D721Med (cell line): Measurements from ENCODE around the gene HCN2.
"Not testable (repeated sequence)": the region's sequence is repeated elsewhere in the genome, so short reads cannot be mapped to it uniquely, and the experiment has no call there.

Experiments used
- DNase-seq: peaks from one replicate; pipeline ENCODE4 v3.0.0; 2011; ENCODE audit warnings: low spot score; ENCODE audit not compliant: insufficient read length
- FAIRE-seq: peaks from 2 replicates; lab custom pipeline; 2011; peaks lifted over from hg19 to GRCh38; lab: Jason Lieb, UNC
- CTCF ChIP-seq: IDR thresholded peaks from 2 replicates; pipeline ENCODE4 v1.5.1; 2012; ENCODE audit warnings: mild to moderate bottlenecking, control low read depth; ENCODE audit not compliant: insufficient read depth; ENCODE audit errors: missing control alignments

HCN2 gene

GRCh38 chr19:623974-624373, 34.3 kb downstream of the HCN2 start:
- DNase-seq (no peak), FAIRE-seq (no peak)

DNA sequence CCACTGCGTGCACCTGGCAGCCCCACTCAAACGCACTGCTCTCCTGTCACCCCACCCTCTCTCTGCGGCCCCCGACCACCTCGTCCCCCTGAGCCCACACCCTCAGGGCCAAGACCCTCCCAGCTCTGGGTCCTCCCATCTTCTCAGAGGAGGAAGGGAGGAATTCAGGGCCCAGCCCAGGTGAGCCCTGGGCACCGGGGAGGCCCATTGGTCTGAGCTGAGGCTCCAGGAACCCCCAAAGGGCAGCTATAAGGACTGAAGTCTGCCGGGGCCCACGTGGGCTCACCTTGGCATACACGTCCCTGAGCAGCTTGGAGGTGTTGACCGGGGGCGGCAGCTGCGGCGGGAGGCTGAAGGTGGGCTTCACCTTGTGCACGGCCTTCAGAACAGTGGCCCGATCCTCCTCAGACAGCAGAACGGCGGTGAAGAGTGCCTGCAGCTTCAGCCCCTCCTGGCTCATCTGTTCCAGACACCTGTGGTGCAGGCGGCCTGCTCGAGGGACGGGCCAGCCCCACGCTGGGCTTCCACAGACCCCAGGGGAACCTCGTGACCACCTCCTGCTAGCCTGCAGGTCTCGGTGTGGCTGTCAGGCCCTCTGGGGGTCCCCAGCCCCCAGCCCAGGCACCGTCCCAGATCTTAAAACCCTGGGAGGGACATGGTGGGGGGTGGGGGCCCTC, 34.9 kb downstream of the HCN2 start:
- no peak for TF ChIP-seq CTCF
- FAIRE-seq (no peak), DNase-seq (no peak)

More at GRCh38 chr19:623974-624373, 34.3 kb downstream of the HCN2 start:
- no peak for TF ChIP-seq CTCF

DNA sequence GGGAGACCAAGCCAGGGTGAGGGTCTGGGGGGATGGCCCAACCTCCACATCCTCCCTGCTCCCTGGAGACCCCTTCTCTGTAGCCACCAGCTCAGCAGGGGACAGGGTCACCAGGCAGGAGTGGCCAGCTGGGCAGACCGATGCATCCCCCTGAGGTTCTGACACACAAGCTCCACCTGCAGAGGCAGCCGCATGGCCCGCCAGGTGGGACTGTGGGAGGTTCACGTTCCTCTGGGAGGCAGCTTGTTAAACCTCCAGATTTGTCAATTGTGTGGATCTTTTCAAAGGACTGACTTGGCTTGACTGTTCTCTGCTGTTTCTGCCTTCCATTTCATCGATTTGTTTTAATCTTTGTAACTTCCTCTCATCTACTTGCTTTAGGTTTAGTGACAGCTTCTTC, 35.6 kb downstream of the HCN2 start:
- FAIRE-seq = no peak
- TF ChIP-seq CTCF = no peak
- DNase-seq = no peak

- not testable (repeated sequence) for FAIRE-seq, DNase-seq
These were observed 36.9 kb downstream of the HCN2 start for GRCh38 chr19:626566-626965.

- DNase-seq (peak; percentile 67), FAIRE-seq (no peak)
- TF ChIP-seq CTCF = peak; percentile 23
These were observed 38.5 kb downstream of the HCN2 start for GRCh38 chr19:628168-628567.

GRCh38 chr19:629515-629914, 39.8 kb downstream of the HCN2 start:
- FAIRE-seq, DNase-seq: not testable (repeated sequence)

GRCh38 chr19:629961-630714, 40.5 kb downstream of the HCN2 start:
- FAIRE-seq = no peak
- no peak for DNase-seq
- TF ChIP-seq CTCF = no peak

GRCh38 chr19:632579-633067, 42.9 kb downstream of the HCN2 start:
- DNase-seq (no peak), FAIRE-seq (no peak)
- no peak for TF ChIP-seq CTCF
